ENCODE data around the gene SLC26A11. TPM values are rescaled to one million over a fixed set of nuclear protein-coding genes. Genes with fewer than 3 reads are reported as not detected.

SLC26A11 gene
- total and polyA plus RNA-seq, 2 donors (not counting 1 experiment from before 2014, with no cell fraction given), result 5.8 to 19.3 TPM

DNA sequence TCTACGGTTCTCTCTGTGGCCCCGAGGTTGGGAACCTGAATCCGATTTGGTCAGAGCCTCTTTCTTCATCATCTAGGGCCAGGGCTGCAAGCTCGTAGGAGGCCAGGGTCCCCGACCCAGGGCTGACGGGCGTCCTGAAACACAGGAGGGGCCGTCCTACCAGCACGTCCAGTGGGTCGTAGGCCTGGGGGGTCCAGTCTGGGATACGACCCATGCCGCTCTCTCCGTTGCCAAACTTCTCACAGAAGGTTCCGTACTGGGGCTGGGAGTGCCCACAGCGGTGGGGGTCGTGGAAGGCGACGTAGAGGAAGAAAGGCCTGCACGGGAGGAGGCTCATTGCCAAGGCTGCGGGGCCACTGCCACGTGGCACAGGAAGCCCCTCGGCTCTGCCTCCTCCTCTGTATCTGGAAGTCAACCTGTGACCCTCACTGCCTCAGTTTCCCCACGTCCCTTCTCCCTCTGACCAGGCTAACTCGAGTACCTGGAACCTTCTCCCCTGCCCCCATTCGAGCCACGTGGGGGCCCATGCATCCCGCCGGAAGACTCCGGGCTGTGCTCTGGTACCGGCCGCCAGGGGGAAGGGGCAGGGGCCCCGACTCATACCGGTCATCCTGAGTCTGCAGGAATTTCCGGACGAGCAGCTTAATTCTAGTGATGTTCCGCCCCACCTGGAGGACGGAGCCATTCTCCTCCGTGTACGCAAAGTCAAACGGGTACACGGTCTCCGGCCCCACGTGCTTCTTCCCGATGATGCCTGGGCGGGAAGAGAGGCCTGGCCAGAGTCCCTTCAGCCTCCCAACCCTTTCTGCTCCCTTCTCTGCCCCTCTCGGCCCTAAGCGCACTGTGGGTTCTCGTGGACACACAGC is 6.0 kb upstream of the SLC26A11 start:
- Histone ChIP-seq H3K4me2 (ENCODE audit: extremely low read depth, insufficient read depth, low read length) (no peak overlapping the region), H3K9ac (ENCODE audit: insufficient read depth, low read length) (no peak overlapping the region), H3K79me2 (ENCODE audit: control insufficient read depth, insufficient read depth, low read length) (peaks cover 10% of the 10 kb centered on the region), H3K4me3 (replicated peaks in 1 of 4; ENCODE audit: control extremely low read depth in 1 of 4, insufficient read depth in 1 of 4, low read depth in 3 of 4, low read length in 4 of 4) (no peak overlapping the region), H3K36me3 (ENCODE audit: control insufficient read depth, insufficient read depth, low read length) (peaks cover 42% of the 10 kb centered on the region), H4K20me1 (ENCODE audit: control insufficient read depth, extremely low read depth, insufficient read depth, low read length) (no peaks in the 10 kb centered on the region), H2AFZ (ENCODE audit: low read length) (no peak overlapping the region), H3K27me3 (ENCODE audit: control insufficient read depth, insufficient read depth, low read length) (no peaks in the 10 kb centered on the region), H3K9me3 (ENCODE audit: control insufficient read depth, insufficient read depth, low read depth, low read length) (no peaks in the 10 kb centered on the region), H3K27ac (ENCODE audit: insufficient read depth, low read length) (no peak overlapping the region), H3K4me1 (ENCODE audit: control insufficient read depth, extremely low read depth, insufficient read depth, low read length) (peaks cover 3% of the 10 kb centered on the region)
- no peak for DNase-seq (ENCODE audit: low read depth in 2 of 2)
- TF ChIP-seq EZH2 (IDR thresholded peaks at IDR 0.05; ENCODE audit: low read length, missing control alignments), result no peak
- TF ChIP-seq, protein P1, sequence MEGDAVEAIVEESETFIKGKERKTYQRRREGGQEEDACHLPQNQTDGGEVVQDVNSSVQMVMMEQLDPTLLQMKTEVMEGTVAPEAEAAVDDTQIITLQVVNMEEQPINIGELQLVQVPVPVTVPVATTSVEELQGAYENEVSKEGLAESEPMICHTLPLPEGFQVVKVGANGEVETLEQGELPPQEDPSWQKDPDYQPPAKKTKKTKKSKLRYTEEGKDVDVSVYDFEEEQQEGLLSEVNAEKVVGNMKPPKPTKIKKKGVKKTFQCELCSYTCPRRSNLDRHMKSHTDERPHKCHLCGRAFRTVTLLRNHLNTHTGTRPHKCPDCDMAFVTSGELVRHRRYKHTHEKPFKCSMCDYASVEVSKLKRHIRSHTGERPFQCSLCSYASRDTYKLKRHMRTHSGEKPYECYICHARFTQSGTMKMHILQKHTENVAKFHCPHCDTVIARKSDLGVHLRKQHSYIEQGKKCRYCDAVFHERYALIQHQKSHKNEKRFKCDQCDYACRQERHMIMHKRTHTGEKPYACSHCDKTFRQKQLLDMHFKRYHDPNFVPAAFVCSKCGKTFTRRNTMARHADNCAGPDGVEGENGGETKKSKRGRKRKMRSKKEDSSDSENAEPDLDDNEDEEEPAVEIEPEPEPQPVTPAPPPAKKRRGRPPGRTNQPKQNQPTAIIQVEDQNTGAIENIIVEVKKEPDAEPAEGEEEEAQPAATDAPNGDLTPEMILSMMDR (conservative IDR thresholded peaks at IDR 0.05 in 1 of 2, IDR thresholded peaks at IDR 0.05 in 1 of 2; ENCODE audit: low read depth in 1 of 2, low read length in 2 of 2), result no peak

DNA sequence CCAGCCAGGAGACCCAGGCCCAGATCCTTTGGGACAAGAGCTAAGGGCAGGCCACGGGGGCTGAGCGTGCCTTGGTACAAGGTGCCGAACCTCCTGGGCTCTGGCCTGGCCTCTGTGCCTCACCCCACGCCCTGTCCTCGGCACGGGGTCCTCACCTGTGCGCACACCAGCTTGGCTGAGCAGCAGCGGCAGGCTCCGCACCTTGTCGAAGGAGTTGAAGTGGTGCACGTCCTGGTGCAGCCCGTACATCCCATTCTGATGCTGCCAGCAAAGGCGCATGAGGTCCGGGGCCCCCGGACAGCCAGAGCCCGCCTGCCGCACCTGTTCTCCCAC is 5.4 kb upstream of the SLC26A11 start:
- no peak overlapping the region for H3K4me2 ChIP-seq (ENCODE audit: extremely low read depth, insufficient read depth, low read length)
- no peak overlapping the region for H3K9ac ChIP-seq (ENCODE audit: insufficient read depth, low read length)
- no peak overlapping the region for H3K27ac ChIP-seq (ENCODE audit: insufficient read depth, low read length)
- H3K9me3 ChIP-seq (ENCODE audit: control insufficient read depth, insufficient read depth, low read depth, low read length), result no peaks in the 10 kb centered on the region
- peaks cover 9% of the 10 kb centered on the region for H3K4me1 ChIP-seq (ENCODE audit: control insufficient read depth, extremely low read depth, insufficient read depth, low read length)
- H3K36me3 ChIP-seq (ENCODE audit: control insufficient read depth, insufficient read depth, low read length), result peaks cover 39% of the 10 kb centered on the region
- H2AFZ ChIP-seq (ENCODE audit: low read length), result no peak overlapping the region
- no peaks in the 10 kb centered on the region for H4K20me1 ChIP-seq (ENCODE audit: control insufficient read depth, extremely low read depth, insufficient read depth, low read length)
- no peak for DNase-seq (ENCODE audit: low read depth in 2 of 2)
- H3K27me3 ChIP-seq (ENCODE audit: control insufficient read depth, insufficient read depth, low read length), result no peaks in the 10 kb centered on the region
- H3K4me3 ChIP-seq (replicated peaks in 1 of 4; ENCODE audit: control extremely low read depth in 1 of 4, insufficient read depth in 1 of 4, low read depth in 3 of 4, low read length in 4 of 4), result no peak overlapping the region
- peaks cover 12% of the 10 kb centered on the region for H3K79me2 ChIP-seq (ENCODE audit: control insufficient read depth, insufficient read depth, low read length)
- TF ChIP-seq EZH2 (IDR thresholded peaks at IDR 0.05; ENCODE audit: low read length, missing control alignments), result no peak
- TF ChIP-seq, protein P1 (conservative IDR thresholded peaks at IDR 0.05 in 1 of 2, IDR thresholded peaks at IDR 0.05 in 1 of 2; ENCODE audit: low read depth in 1 of 2, low read length in 2 of 2), result no peak

DNA sequence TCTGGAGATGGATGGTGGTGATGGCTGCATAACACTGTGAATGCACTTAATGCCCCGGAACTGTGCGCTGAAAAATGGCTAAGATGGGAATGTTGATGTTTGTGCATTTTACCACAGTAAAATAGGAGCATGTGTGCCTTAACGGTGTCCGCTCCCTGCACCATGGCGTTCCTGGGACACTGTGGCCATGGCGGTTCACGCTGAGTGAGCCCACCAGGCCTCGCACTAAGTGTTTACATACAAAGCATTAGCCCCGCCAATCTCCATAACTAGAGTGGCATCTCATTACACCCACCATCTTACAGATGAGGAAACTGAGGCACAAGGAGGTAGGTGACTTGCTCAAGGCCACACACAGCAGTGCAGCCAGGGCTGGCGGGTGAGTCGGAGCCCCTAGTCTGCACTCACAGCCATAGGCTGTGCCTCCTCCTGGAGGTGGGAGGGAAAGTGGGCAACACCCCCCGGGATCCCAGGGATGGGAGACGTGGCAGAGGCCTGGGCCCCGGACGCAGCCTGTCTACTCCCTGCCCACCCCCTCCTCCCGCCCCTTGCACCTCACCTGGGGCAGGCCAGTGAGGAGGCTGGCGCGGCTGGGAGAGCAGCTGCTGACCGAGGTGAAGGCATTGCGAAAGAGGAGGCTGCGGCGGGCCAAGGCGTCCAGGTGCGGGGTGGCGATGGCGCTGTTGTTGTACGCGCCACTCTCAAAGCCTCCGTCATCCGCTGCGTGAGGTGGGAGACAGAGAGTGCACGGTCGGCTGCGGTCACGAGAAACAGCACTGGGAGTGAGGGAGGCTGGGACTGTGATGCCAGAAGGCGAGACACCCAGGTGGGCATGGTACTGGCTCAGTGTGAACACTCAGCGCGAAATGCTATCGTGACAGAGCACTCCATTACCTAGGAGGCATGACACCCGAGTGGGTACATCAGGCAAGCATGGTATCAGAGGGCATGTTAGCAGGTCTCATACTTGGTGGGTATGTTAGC is 3.5 kb upstream of the SLC26A11 start:
- no peak overlapping the region for H3K9ac ChIP-seq (ENCODE audit: insufficient read depth, low read length)
- no peak overlapping the region for H3K27ac ChIP-seq (ENCODE audit: insufficient read depth, low read length)
- peaks cover 9% of the 10 kb centered on the region for H3K4me1 ChIP-seq (ENCODE audit: control insufficient read depth, extremely low read depth, insufficient read depth, low read length)
- H3K36me3 ChIP-seq (ENCODE audit: control insufficient read depth, insufficient read depth, low read length), result peaks cover 25% of the 10 kb centered on the region
- no peaks in the 10 kb centered on the region for H4K20me1 ChIP-seq (ENCODE audit: control insufficient read depth, extremely low read depth, insufficient read depth, low read length)
- peaks cover 12% of the 10 kb centered on the region for H3K79me2 ChIP-seq (ENCODE audit: control insufficient read depth, insufficient read depth, low read length)
- TF ChIP-seq EZH2 (IDR thresholded peaks at IDR 0.05; ENCODE audit: low read length, missing control alignments), result no peak
- TF ChIP-seq, protein P1 (conservative IDR thresholded peaks at IDR 0.05 in 1 of 2, IDR thresholded peaks at IDR 0.05 in 1 of 2; ENCODE audit: low read depth in 1 of 2, low read length in 2 of 2), result no peak
- no peaks in the 10 kb centered on the region for H3K27me3 ChIP-seq (ENCODE audit: control insufficient read depth, insufficient read depth, low read length)
- no peak overlapping the region for H2AFZ ChIP-seq (ENCODE audit: low read length)
- H3K4me2 ChIP-seq (ENCODE audit: extremely low read depth, insufficient read depth, low read length), result no peak overlapping the region
- DNase-seq (ENCODE audit: low read depth in 2 of 2), result no peak
- no peak overlapping the region for H3K4me3 ChIP-seq (replicated peaks in 1 of 4; ENCODE audit: control extremely low read depth in 1 of 4, insufficient read depth in 1 of 4, low read depth in 3 of 4, low read length in 4 of 4)
- H3K9me3 ChIP-seq (ENCODE audit: control insufficient read depth, insufficient read depth, low read depth, low read length), result no peaks in the 10 kb centered on the region
